ENCODE measurements around the gene LYPLA2.
"Not testable (repeated sequence)": the region's sequence is repeated elsewhere in the genome, so short reads cannot be mapped to it uniquely, and the experiment has no call there.

The LYPLA2 gene

DNA sequence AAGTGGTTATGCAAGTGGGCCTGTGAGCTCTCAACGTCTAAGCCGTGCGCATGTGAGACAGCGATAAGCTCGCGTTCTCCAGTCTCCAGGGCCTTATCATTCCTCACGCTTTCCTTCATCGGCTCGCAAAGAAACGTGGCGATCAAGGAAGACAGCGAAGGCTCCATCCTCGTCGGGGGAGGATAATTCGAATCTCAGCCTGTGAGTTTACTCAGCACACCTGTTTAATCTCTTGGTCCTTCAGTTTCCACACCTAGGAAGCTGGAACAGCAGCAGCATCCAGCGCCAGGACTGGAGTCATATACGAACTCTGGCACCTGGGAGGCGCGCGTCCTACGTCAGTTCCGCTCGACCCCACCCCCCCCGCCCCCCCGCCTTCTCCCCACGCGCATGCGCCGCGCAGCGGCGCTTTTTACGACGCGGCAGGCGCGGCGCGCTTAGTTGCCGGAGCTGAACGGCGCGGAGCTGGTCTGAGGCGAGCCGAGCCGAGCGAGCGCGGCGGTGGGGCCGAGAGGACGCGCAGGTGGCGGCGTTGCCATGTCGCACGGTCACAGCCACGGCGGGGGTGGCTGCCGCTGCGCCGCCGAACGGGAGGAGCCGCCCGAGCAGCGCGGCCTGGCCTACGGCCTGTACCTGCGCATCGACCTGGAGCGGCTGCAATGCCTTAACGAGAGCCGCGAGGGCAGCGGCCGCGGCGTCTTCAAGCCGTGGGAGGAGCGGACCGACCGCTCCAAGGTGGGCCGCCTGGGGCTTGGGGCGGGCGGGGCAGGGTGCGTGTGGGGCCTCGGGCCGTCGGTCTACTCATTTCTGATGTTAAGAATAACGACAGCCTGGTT lies 12.7 kb upstream of the LYPLA2 start, which contains the start of gene PITHD1:
Gene PITHD1, plus strand, starts transcription at position 440 of the 836 bp plus-strand sequence. Its CDS starts 98 bp downstream, at position 538.
- peak within 1 kb of the TSS; percentile 48 to 97 (median 91) for H3K27ac ChIP-seq
- peak within 1 kb of the TSS; percentile 82 to 99 (median 93) for H3K4me3 ChIP-seq

GRCh38 chr1:23779826-23780371 lies 11.0 kb upstream of the LYPLA2 start:
- H3K4me3 ChIP-seq: no peak overlapping the region
- H3K27ac ChIP-seq: peak overlapping the region in 5 of 21 experiments; percentile 14 to 97 (median 90)

- H3K4me3 ChIP-seq, H3K27ac ChIP-seq: not testable (repeated sequence)
Observed at GRCh38 chr1:23783141-23783540, 7.8 kb upstream of the LYPLA2 start.

DNA sequence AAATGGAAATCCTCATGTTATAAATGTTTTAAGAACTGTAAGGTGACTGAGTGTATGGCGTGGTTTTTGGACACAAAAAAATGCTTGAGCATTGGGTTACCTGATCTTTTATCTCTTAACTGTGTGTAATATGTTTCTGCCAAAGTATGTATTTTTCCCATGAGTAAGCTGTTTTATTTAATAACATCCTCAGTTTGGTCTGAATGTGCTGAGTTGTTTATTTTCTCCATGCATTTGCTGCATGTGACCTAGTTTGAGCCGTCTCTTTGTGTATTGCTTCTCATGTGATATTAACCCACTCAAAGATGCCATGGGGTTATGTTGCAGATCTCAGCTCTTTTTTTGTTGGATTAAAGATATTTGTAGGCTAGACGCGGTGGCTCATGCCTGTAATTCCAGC lies 6.1 kb upstream of the LYPLA2 start:
- Histone ChIP-seq H3K27ac (peak overlapping the region in 1 of 21 experiments; percentile 12), H3K4me3 (no peak overlapping the region)

- Histone ChIP-seq H3K4me3 (no peak overlapping the region), H3K27ac (no peak overlapping the region)
Observed at GRCh38 chr1:23787701-23788100, 3.2 kb upstream of the LYPLA2 start.

GRCh38 chr1:23788695-23789094 lies 2.2 kb upstream of the LYPLA2 start:
- Histone ChIP-seq H3K27ac (no peak overlapping the region), H3K4me3 (no peak overlapping the region)

DNA sequence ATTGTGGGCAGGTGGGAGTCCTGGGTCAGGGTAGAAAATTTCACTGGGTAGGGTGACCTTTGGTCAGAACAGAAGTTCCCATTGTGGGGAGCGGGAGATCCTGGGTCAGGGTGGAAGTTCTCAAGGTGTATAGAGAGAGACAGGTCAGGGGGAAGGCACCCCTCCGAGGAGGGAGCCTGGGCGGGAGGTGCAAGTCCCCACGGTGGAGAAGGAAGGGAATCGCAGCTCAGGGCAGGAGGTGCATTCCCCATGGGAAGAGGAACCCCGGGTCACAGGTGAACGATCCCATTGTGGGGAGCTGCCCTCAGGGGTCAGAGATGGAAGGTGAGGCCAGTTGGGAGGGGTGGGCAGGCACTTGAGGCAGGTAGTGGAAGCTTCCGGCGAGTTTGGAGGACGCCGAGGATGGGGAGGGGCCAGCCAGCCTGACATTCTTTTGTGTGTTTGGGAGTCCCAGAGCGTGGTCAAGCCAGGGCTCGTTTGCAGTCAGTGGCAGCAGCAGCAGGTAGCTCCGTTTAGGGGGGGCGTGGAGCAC lies 637 bp downstream of the LYPLA2 start:
- peak overlapping the region in 20 of 21 experiments; percentile 71 to 93 (median 86) for H3K27ac ChIP-seq
- peak overlapping the region; percentile 58 to 95 (median 75) for H3K4me3 ChIP-seq

GRCh38 chr1:23792151-23792945 lies 1.4 kb downstream of the LYPLA2 start:
- peak overlapping the region in 17 of 21 experiments; percentile 10 to 93 (median 87) for H3K27ac ChIP-seq
- peak overlapping the region; percentile 58 to 95 (median 75) for H3K4me3 ChIP-seq

GRCh38 chr1:23793018-23793781 lies 2.3 kb downstream of the LYPLA2 start:
- Histone ChIP-seq H3K27ac (peak overlapping the region in 8 of 21 experiments; percentile 2 to 93 (median 44)), H3K4me3 (peak overlapping the region in 1 of 7 experiments; percentile 9)

- peak overlapping the region in 1 of 7 experiments; percentile 9 for H3K4me3 ChIP-seq
- peak overlapping the region in 5 of 21 experiments; percentile 2 to 93 (median 56) for H3K27ac ChIP-seq
Observed at GRCh38 chr1:23793861-23794731, 3.2 kb downstream of the LYPLA2 start.

DNA sequence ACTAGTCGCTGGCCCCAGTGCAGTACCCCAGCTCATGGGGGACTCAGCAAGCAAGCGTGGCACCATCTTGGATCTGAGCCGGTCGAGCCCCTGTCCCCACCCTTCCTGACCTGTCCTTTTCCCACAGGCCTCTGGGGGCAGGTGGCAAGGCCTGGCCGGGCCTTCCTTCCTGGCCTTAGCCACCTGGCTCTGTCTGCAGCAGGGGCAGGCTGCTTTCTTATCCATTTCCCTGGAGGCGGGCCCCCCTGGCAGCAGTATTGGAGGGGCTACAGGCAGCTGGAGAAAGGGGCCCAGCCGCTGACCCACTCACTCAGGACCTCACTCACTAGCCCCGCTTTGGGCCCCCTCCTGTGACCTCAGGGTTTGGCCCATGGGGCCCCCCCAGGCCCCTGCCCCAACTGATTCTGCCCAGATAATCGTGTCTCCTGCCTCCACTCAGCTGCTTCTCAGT lies 3.8 kb downstream of the LYPLA2 start:
- H3K4me3 ChIP-seq, H3K27ac ChIP-seq: not testable (repeated sequence)

DNA sequence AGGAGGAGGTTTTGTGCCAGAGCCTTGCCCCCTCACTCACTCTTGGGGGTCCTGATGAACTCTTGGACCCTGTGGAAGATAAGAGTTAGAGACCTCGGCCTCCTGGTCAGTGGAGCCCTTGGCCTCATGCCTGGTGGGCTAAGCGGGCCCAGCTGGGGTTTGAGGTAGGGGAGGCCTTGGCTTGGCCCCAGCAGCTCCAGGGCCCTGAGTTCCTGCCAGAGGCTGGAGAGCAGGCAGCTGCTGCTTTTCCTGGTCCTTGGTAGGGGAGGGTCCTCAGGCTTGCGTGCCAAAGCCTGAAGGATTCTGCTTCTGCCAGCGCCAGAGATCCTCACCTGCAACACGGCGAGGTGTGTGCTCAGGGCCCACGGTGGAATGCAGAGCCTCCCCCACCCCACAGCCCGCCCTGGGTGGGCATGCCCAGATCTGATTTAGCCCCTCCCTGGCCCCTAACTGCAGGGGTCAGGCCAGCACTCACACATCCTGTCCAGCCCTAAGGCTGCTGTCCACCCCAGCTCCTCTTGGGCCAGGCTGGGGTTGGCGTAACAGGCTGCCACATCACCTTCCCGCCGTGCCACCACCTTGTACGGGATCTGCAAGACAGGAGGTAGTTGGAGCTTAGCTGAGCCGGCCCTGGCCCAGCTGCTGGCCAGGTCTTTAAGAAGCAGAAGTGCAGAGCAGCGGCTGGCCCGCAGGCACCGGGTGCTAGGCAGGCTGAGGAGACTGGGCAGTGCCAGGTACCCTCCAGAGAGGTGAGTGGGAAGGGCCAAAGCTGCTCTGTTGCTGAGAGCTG lies 4.9 kb downstream of the LYPLA2 start:
- H3K4me3 ChIP-seq: no peak overlapping the region
- peak overlapping the region in 1 of 21 experiments; percentile 38 for H3K27ac ChIP-seq

DNA sequence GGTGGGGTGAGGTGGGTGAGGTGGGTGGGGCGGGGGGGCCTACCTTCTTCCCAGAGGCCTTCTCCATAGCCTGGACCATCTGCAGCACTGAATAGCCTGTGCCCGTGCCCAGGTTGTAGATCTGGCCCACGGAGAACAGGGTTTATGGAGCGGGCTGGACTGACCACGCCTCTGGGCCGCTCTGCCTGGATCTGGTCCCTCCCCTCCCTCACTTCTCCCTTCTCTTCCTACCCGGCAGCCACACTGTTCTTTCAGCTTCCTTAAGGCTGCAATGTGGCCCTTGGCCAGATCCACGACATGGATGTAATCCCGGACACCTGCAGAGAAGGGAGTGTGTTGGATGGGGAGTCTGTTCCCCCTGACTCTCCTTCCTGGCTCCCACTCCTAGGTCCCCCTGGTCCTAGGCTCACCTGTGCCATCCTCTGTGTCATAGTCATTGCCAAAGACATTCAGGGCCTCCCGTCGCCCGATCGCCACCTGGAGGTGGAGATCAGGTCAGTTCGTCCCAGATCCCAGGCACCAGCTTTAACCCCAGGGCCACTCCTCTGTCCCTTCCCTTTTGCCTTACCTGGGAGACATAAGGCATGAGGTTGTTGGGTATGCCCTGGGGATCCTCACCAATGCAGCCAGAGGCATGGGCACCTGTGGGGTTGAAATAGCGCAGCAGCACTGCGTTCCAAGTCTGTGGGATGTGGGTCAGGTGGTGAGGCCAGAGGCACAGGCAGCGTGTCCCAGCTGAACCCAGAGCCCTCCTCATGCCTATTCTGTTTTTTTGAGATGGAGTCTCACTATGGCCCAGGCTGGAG lies 5.7 kb downstream of the LYPLA2 start:
- H3K4me3 ChIP-seq: no peak overlapping the region
- H3K27ac ChIP-seq: peak overlapping the region in 1 of 21 experiments; percentile 38

- no peak overlapping the region for H3K4me3 ChIP-seq
- H3K27ac ChIP-seq: peak overlapping the region in 1 of 21 experiments; percentile 95
Observed at GRCh38 chr1:23797478-23798448, 6.8 kb downstream of the LYPLA2 start.

- Histone ChIP-seq H3K4me3 (no peak overlapping the region), H3K27ac (peak overlapping the region in 15 of 21 experiments; percentile 0 to 98 (median 92))
Observed at GRCh38 chr1:23798662-23799142, 7.8 kb downstream of the LYPLA2 start.

Measured in skin epidermis (tissue), 12 donors.